Naive B cell (primary cell): ENCODE data around the gene IWS1. TPM values are rescaled to one million over a fixed set of nuclear protein-coding genes. Genes with fewer than 3 reads are reported as not detected.
"Not testable (repeated sequence)": the region's sequence is repeated elsewhere in the genome, so short reads cannot be mapped to it uniquely, and the experiment has no call there.

Source experiments
- ATAC-seq, 2 donors: fragments of 150-1000 bp; cut with Tn5 transposase; 2 replicates each; pipeline ENCODE4 v1.10.0; 2021; ENCODE audit warnings: low read depth in 2 of 2, mild to moderate bottlenecking in 2 of 2, moderate library complexity in 2 of 2
- DNase-seq: peaks from one replicate; pipeline ENCODE4 v3.0.0; 2022
- H3K27ac Mint-ChIP-seq, 6 donors: one replicate each; pipeline ENCODE4 v1.8.0; 2020 to 2022; ENCODE audit warnings: mild to moderate bottlenecking in 6 of 6, mixed read lengths in 6 of 6, moderate library complexity in 5 of 6, inconsistent platforms in 2 of 6
- H3K27me3 Mint-ChIP-seq, 3 donors: one replicate each; pipeline ENCODE4 v1.8.0; 2021 to 2022; ENCODE audit warnings: mixed read lengths in 3 of 3, mild to moderate bottlenecking in 1 of 3
- H3K36me3 Mint-ChIP-seq, 2 donors: one replicate each; pipeline ENCODE4 v1.8.0; 2020 to 2022; ENCODE audit warnings: mixed read lengths in 2 of 2, inconsistent platforms in 1 of 2, mild to moderate bottlenecking in 1 of 2
- H3K4me1 Mint-ChIP-seq, 3 donors: one replicate each; pipeline ENCODE4 v1.8.0; 2020 to 2022; ENCODE audit warnings: mixed read lengths in 3 of 3, inconsistent platforms in 1 of 3, mild to moderate bottlenecking in 1 of 3, moderate library complexity in 1 of 3
- H3K4me3 Mint-ChIP-seq, 8 donors: one replicate each; pipeline ENCODE4 v1.8.0; 2020 to 2022; ENCODE audit warnings: mild to moderate bottlenecking in 8 of 8, mixed read lengths in 8 of 8, moderate library complexity in 8 of 8, inconsistent platforms in 2 of 8
- H3K9me3 Mint-ChIP-seq, 7 donors: one replicate each; pipeline ENCODE4 v1.8.0; 2020 to 2022; ENCODE audit warnings: mixed read lengths in 7 of 7, mild to moderate bottlenecking in 5 of 7, inconsistent platforms in 2 of 7, moderate library complexity in 1 of 7
- polyA plus RNA-seq, 6 donors: library from polyadenylated mRNA; unstranded; fragments of 300-500 nt; fragmentation: Illumina TruSeq; gene quantifications; one replicate each; pipeline ENCODE4 v1.2.3, GENCODE V29; 2021; ENCODE audit warnings: low read depth in 6 of 6

IWS1 gene
- polyA plus RNA-seq = 10 to 100 TPM in 5 of 6 donors, 1 to 10 TPM in 1; 5.3 to 43.9 (median 19.1) TPM

DNA sequence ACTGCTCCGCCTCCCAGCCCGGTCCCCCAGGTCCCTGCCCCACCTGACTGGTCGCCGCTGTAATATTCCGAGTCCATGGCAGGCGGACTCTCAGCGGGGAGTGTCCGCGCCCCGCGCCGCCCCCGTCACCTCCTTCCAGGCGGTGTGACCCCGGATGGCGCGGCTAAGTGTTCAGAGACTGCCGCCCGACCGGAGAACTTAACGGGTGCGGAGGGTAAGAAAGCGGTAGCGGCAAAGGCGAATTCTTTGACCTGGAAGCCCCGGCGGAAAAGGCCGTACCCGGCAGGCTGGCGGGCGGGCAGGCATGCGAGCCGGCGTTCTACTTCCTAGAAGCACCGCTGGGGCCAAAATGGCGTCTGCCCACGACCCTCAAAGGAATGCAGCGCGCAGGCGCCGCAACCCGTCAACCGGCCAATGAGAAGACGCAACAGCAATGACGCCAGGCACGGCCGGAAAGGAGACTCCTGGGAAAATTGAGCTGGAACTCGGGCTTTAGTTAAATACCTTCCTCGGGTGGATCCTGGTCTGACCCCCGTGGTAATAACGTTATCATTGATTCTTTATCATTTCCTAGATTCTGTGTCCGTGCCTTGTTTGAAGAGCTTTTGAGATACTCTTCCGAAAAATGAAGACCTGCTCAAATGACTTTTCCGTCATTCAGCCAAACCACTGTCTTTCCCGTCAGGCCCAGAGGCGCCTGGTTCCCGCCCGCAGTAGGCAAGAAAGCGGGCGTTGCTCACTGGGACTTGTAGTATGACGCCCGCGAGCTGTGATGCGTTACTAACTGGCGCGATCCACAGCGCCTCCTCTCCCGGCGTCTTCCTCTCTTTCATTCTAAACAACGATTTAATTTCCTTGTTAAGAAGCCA is at the start of gene IWS1:
IWS1 (minus strand) TSS at position 358 of the 869 bp plus-strand sequence; CDS start at position 77, 281 bp downstream.
- ATAC-seq (peak; percentile 88 to 89), DNase-seq (peak; percentile 92)
- peaks cover 0 to 5% (median 0%) of the 10 kb centered on the region in 3 donors for H3K27me3 Mint-ChIP-seq
- peaks cover 20 to 41% (median 34%) of the 10 kb centered on the region in 3 donors for H3K4me1 Mint-ChIP-seq
- H3K4me3 Mint-ChIP-seq = peak within 1 kb of the TSS; percentile 93 to 99 (median 97)
- H3K27ac Mint-ChIP-seq = peak within 1 kb of the TSS; percentile 99 to 100 (median 100)
- peaks cover 0 to 6% of the 10 kb centered on the region in 2 donors for H3K36me3 Mint-ChIP-seq
- peaks cover 0 to 2% (median 0%) of the 10 kb centered on the region in 7 donors for H3K9me3 Mint-ChIP-seq

DNA sequence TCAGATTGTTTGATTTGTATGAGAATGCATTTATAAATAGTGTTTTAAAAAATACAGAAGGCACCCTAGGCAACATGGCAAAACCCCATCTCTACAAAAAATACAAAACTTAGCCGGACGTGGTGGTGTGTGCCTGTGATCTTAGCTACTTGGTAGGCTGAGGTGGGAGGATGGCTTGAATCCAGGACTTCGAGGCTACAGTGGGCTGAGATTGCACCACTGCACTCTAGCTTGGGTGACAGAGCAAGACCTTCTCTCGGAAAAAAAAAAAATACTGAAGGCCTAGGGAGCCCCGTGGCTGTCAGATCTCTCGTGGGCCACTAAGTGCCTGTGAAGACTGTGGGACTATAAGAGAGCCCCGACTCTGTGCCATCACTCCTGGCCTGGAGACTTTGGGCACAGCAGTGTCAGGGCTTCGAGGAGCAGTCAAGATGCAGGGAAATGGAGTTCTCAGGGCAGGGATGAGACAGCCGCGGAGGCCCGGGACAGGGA is 49.7 kb upstream of the IWS1 start:
- peak overlapping the region; percentile 37 to 95 (median 90) for H3K27ac Mint-ChIP-seq
- no peak for DNase-seq
- H3K9me3 Mint-ChIP-seq = no peaks in the 10 kb centered on the region
- H3K4me1 Mint-ChIP-seq = peaks cover 53 to 75% (median 70%) of the 10 kb centered on the region in 3 donors
- no peak for ATAC-seq
- peak overlapping the region; percentile 1 to 82 (median 60) for H3K4me3 Mint-ChIP-seq
- H3K36me3 Mint-ChIP-seq = no peaks in the 10 kb centered on the region
- H3K27me3 Mint-ChIP-seq = no peaks in the 10 kb centered on the region

DNA sequence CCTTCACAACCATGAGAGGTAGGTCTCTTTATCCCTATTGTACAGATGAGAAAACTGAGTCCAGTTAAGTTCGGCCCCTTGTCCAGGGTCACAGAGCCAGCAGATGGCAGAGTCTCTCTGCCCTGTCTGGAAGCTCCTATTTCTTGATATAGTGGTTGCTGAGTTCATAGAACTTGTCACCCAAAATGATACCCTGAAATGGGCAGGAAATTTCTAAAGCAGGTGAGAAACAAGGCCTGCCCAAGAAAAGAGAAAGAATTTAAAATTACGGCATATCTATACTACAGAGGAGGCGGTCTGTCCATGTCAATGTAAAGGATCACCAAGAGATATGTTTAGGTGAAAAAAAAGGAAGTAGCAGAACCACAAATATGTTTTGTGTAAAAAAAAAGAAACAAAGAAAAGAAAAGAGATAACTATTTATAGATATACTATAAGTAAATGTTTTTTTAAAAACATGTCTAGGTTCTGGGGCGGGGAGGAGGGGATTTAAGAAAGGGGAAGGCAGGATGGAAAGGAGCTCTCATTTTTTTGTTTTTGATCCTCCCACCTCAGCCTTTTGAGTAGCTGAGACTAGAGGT is 49.0 kb upstream of the IWS1 start:
- H3K9me3 Mint-ChIP-seq = no peaks in the 10 kb centered on the region
- H3K27ac Mint-ChIP-seq = peak overlapping the region; percentile 37 to 95 (median 91)
- H3K4me3 Mint-ChIP-seq = peak overlapping the region; percentile 1 to 82 (median 60)
- peaks cover 53 to 75% (median 67%) of the 10 kb centered on the region in 3 donors for H3K4me1 Mint-ChIP-seq
- ATAC-seq = peak; percentile 40 to 53
- DNase-seq = peak; percentile 37
- no peaks in the 10 kb centered on the region for H3K27me3 Mint-ChIP-seq
- no peaks in the 10 kb centered on the region for H3K36me3 Mint-ChIP-seq

DNA sequence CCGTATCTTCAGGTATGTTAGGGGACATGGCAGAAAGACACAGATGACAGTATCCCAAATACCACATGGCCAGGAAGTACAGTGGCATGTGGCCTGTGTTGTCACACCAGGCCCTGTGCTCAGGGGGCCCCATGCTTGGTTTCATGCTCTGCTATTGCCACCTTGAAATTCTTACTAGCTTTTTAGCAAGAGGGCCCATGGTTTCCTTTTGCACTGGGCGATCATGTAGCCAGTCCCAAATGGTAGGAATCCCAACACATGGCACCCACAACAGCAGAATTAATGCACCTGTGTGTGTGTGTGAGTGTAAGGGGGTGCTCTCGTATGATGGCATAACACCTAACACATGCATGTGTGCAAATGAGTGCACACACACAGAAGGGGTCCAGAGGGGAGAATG is 48.4 kb upstream of the IWS1 start:
- no peak for DNase-seq
- Mint-ChIP-seq H3K9me3 (no peaks in the 10 kb centered on the region), H3K36me3 (no peaks in the 10 kb centered on the region), H3K4me3 (peak overlapping the region in 4 of 8 donors; percentile 48 to 72 (median 54)), H3K27me3 (no peaks in the 10 kb centered on the region), H3K4me1 (peaks cover 53 to 75% (median 66%) of the 10 kb centered on the region in 3 donors), H3K27ac (peak overlapping the region in 3 of 6 donors; percentile 60 to 92 (median 80))
- ATAC-seq = no peak

DNA sequence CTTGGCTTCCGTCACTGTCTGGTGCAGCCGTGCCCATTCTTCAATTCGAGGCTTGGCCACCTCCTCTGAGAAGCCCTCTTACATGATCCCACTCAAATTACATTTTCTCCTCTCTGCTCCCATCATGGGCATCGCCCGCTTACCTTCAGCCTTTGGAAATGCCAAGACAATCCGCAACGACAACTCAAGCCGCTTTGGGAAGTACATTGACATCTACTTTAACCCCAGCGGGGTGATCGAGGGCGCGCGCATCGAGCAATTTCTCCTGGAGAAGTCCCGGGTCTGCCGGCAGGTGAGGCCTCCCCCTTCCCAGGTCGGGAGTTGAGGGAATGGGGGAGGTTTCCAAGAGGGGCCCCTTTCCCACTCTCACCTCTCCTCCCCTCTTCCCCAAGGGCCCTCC is 47.5 kb upstream of the IWS1 start:
- no peak overlapping the region for H3K4me3 Mint-ChIP-seq
- H3K4me1 Mint-ChIP-seq = peaks cover 49 to 69% (median 61%) of the 10 kb centered on the region in 3 donors
- no peaks in the 10 kb centered on the region for H3K27me3 Mint-ChIP-seq
- peak overlapping the region in 4 of 6 donors; percentile 4 to 72 (median 50) for H3K27ac Mint-ChIP-seq
- no peaks in the 10 kb centered on the region for H3K9me3 Mint-ChIP-seq
- ATAC-seq = no peak
- DNase-seq = no peak
- no peaks in the 10 kb centered on the region for H3K36me3 Mint-ChIP-seq

DNA sequence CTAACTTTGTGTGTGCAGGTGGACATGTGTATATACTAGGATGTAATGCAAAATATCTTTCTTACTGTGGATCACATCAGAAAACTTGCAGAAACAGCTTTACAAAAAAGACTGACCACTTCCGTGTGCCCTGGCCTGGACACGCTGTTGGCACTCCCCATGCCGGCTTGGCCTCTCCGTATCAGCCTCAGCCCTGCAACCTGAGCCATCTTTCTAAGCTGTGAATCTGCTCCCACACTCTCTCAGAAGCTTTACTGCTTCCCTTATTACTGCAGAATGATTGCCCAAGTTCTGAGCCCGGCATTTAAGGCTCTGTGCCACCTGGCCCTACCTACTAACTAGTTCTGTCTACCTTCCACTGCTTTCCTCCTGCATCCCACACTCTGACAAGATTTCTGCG is 47.0 kb upstream of the IWS1 start:
- ATAC-seq (no peak), DNase-seq (no peak)
- Mint-ChIP-seq H3K4me3 (peak overlapping the region in 2 of 8 donors; percentile 16 to 40), H3K27ac (peak overlapping the region in 5 of 6 donors; percentile 4 to 89 (median 34)), H3K4me1 (peaks cover 44 to 64% (median 56%) of the 10 kb centered on the region in 3 donors), H3K27me3 (no peaks in the 10 kb centered on the region), H3K9me3 (no peaks in the 10 kb centered on the region), H3K36me3 (no peaks in the 10 kb centered on the region)

DNA sequence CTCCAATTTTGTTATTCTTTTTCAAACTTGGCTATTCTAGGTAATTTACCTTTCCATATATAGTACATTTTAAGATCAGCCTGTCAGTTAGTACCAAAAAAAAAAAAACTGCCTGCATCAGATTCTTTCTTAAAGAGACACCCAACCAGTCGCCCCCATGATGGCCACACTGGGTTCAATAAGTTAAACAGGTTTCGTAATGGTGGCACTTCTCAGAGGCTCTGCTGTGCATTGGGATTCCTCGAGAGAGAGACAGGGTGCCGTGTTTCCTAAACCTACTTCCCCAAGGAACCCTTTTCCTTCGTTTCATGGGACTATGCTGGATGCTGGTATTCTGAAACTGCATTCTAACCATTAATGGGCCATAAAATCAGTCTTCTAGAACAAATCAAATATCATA is 46.6 kb upstream of the IWS1 start:
- DNase-seq = no peak
- peak overlapping the region in 1 of 8 donors; percentile 40 for H3K4me3 Mint-ChIP-seq

DNA sequence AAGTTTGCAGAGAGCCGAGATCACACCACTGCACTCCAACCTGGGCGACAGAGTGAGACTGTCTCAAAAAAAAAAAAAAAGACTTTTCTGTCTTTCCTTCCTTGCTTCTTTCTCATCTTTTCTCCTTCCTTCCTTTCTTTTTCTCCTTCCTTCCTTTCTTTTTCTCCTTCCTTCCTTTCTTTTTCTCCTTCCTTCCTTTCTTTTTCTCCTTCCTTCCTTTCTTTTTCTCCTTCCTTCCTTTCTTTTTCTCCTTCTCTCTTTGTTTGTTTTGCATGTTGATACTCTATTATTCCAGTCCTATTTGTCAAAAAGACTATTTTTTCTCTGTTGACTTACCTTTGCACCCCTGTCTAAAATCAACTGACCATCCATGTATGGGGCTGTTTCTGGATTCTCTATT is 46.1 kb upstream of the IWS1 start:
- not testable (repeated sequence) for DNase-seq, H3K9me3 Mint-ChIP-seq, H3K4me3 Mint-ChIP-seq, ATAC-seq, H3K36me3 Mint-ChIP-seq, H3K27me3 Mint-ChIP-seq
- Mint-ChIP-seq H3K4me1 (peaks cover 35 to 55% (median 47%) of the 10 kb centered on the region in 3 donors), H3K27ac (peak overlapping the region in 2 of 6 donors; percentile 26 to 62)

More for the DNA sequence above, 46.6 kb upstream of the IWS1 start:
- H3K4me1 Mint-ChIP-seq = peaks cover 40 to 60% (median 52%) of the 10 kb centered on the region in 3 donors
- H3K27me3 Mint-ChIP-seq = no peaks in the 10 kb centered on the region
- no peaks in the 10 kb centered on the region for H3K9me3 Mint-ChIP-seq
- ATAC-seq = no peak
- H3K27ac Mint-ChIP-seq = peak overlapping the region in 3 of 6 donors; percentile 62 to 73 (median 66)
- no peaks in the 10 kb centered on the region for H3K36me3 Mint-ChIP-seq

DNA sequence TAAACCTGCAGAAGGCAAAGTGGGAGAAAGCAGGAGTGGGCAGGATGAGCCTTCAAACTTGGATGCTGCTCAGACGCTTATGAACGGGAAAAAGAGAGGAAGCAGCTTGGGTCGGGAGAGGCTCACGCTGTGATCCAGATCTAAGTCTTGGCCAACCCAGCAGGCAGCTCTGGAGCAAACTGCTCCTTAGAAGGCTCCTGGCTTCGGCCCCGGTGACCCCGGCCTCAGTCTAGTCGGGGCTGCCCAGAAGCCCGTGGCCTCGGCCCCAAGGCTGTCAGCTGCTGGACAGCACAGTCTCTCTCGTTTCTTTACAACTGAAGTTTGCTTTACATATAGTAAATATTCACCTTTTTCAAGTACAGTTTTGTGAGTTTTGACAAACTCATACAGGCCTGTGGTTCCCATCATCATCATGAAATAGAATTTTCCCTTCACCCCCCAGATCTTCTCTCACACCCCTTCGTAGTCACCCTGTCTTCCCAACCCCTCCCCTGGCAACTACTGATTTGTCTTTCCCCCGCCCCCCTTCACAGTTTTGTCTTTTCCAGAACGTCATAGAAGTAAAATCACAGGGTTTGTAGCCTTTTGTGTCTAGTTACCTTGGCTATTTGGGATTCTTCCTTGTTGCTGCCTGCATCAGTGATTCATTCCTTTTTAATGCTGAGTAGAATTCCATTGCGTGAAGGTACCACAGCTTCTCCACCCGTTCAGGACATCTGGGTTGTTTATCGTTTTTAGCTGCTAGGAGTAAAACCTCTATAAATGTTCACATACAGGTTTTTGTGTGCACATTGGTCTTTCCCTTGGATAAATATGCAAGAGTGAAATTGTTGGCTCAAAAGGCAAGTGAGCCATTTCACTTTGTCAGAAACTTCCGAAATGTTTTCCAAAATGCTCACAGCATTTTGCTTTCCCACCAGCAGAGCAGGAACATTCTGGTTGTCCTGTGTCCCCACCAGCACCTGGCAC is 44.3 kb upstream of the IWS1 start:
- no peaks in the 10 kb centered on the region for H3K9me3 Mint-ChIP-seq
- no peaks in the 10 kb centered on the region for H3K27me3 Mint-ChIP-seq
- peak overlapping the region in 3 of 6 donors; percentile 46 to 64 (median 58) for H3K27ac Mint-ChIP-seq
- ATAC-seq (no peak), DNase-seq (no peak)
- H3K4me3 Mint-ChIP-seq = no peak overlapping the region
- peaks cover 27 to 39% (median 31%) of the 10 kb centered on the region in 3 donors for H3K4me1 Mint-ChIP-seq
- H3K36me3 Mint-ChIP-seq = no peaks in the 10 kb centered on the region

DNA sequence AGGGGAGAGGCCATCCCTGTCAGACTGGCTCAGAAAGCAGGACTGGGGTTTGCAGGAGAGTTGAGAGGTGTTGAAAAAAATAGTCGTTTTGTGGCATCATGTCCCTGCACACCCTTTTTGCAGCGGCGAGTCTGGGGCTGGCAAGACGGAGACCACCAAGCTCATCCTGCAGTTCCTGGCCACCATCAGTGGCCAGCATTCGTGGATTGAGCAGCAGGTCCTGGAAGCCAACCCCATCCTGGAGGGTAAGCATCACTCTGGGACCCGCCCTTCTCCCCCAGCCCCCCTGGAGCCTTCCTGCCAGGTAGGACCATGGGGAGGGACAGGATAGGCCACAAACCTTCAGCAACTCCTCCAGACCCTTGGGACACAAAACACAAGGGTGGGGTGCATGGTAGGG is 43.4 kb upstream of the IWS1 start:
- Mint-ChIP-seq H3K36me3 (no peaks in the 10 kb centered on the region), H3K27me3 (no peaks in the 10 kb centered on the region), H3K4me1 (peaks cover 19 to 30% (median 22%) of the 10 kb centered on the region in 3 donors), H3K27ac (peak overlapping the region in 1 of 6 donors; percentile 46), H3K9me3 (no peaks in the 10 kb centered on the region), H3K4me3 (no peak overlapping the region)
- DNase-seq (no peak), ATAC-seq (no peak)

DNA sequence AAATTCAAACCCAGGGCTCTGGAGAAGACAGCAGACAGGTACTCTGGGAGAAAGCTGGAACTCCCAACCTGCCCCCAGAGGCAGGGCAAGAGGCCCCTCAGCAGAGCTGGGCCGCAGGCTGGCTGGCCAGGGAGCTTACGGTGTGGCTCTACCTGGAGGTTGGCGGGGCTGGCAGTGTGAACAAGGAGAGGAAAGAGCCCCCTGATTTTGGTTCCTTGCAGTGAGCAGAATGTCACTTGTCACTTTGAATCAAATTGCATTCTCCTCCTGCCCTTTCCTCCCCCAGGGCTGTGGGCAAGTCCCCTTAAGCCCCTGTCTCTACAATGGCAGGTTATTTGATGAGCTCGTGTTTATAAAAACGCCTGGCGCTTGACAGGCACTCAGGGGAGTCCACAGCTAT is 41.8 kb upstream of the IWS1 start:
- ATAC-seq = no peak
- H3K4me1 Mint-ChIP-seq = peaks cover 20 to 27% (median 23%) of the 10 kb centered on the region in 3 donors
- no peak overlapping the region for H3K4me3 Mint-ChIP-seq
- DNase-seq = no peak
- H3K36me3 Mint-ChIP-seq = peaks cover 0 to 2% of the 10 kb centered on the region in 2 donors
- H3K27ac Mint-ChIP-seq = no peak overlapping the region
- peaks cover 0 to under 1% (median 0%) of the 10 kb centered on the region in 7 donors for H3K9me3 Mint-ChIP-seq
- H3K27me3 Mint-ChIP-seq = no peaks in the 10 kb centered on the region

DNA sequence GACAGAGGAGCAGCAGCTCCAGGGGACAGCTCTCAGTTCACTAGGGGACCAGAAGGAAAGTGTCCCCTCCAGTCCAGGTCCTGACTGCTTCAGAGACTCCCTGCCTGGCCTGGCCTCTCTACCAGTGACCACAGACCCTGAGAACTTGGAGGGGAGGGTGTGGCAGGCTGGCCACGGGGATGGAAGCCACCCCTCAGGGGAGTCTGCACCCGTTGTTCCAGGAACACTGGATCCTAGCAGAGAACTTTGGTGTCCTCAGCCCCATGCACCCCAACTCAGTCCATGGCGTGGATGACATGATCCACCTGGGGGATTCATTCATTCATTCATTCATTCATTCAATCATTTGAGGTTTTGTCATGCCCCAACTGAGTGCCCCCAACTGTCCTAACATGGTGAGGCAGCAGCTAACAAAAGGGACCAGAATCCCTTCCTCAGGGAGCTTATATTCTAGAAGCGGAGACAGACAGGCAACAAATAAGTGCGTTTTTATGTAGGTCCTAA is 41.1 kb upstream of the IWS1 start:
- no peak for ATAC-seq
- H3K27ac Mint-ChIP-seq = no peak overlapping the region
- no peak for DNase-seq
- peaks cover 0 to 8% of the 10 kb centered on the region in 2 donors for H3K36me3 Mint-ChIP-seq
- no peak overlapping the region for H3K4me3 Mint-ChIP-seq
- H3K4me1 Mint-ChIP-seq = peaks cover 21 to 24% (median 22%) of the 10 kb centered on the region in 3 donors
- peaks cover 0 to 2% (median 0%) of the 10 kb centered on the region in 7 donors for H3K9me3 Mint-ChIP-seq
- H3K27me3 Mint-ChIP-seq = no peaks in the 10 kb centered on the region
